Liver (tissue), 9 donors: ENCODE measurements around the gene ITGA5. TPM values are rescaled to one million over a fixed set of nuclear protein-coding genes. Genes with fewer than 3 reads are reported as not detected.

Experiments used
- DNase-seq: peaks from one replicate; pipeline ENCODE4 v3.0.0-alpha.2; 2017; ENCODE audit warnings: low spot score
- H3K27ac ChIP-seq, 2 donors: one replicate each; pipeline ENCODE4 v1.7.0; 2013; ENCODE audit warnings: inconsistent platforms in 2 of 2, low read length in 2 of 2, control low read depth in 1 of 2, low read depth in 1 of 2, mild to moderate bottlenecking in 1 of 2
- H3K27me3 ChIP-seq, 4 donors: one replicate each; pipeline versions ENCODE4 v1.6.1 to v1.7.0; 2013; ENCODE audit warnings: low read length in 3 of 4, inconsistent platforms in 1 of 4, mild to moderate bottlenecking in 1 of 4, moderate library complexity in 1 of 4; ENCODE audit not compliant: control insufficient read depth in 4 of 4, insufficient read depth in 4 of 4
- H3K36me3 ChIP-seq, 4 donors: one replicate each; pipeline versions ENCODE4 v1.6.1 to v1.7.0; 2013; ENCODE audit warnings: low read length in 3 of 4, mild to moderate bottlenecking in 3 of 4, low read depth in 1 of 4, moderate library complexity in 1 of 4; ENCODE audit not compliant: control insufficient read depth in 4 of 4, insufficient read depth in 3 of 4
- H3K4me1 ChIP-seq, 4 donors: one replicate each; pipeline versions ENCODE4 v1.6.1 to v1.7.0; 2013; ENCODE audit warnings: low read length in 3 of 4, mild to moderate bottlenecking in 3 of 4, moderate library complexity in 1 of 4; ENCODE audit not compliant: control insufficient read depth in 4 of 4, insufficient read depth in 4 of 4
- H3K4me3 ChIP-seq, 3 donors: one replicate each; pipeline versions ENCODE4 v1.6.1 to v1.7.0; 2013; ENCODE audit warnings: low read length in 3 of 3, control low read depth in 1 of 3, low read depth in 1 of 3, mild to moderate bottlenecking in 1 of 3
- H3K9ac ChIP-seq, 2 donors: one replicate each; pipeline ENCODE4 v1.7.0; 2013; ENCODE audit warnings: low read length in 2 of 2, mild to moderate bottlenecking in 2 of 2, moderate library complexity in 2 of 2, control low read depth in 1 of 2, low read depth in 1 of 2
- H3K9me3 ChIP-seq, 4 donors: one replicate each; pipeline versions ENCODE4 v1.6.1 to v1.7.0; 2013; ENCODE audit warnings: low read length in 3 of 4; ENCODE audit not compliant: control insufficient read depth in 4 of 4
- ATF3 ChIP-seq: IDR thresholded peaks from 2 replicates; pipeline ENCODE4 v1.6.1; 2016; ENCODE audit warnings: antibody characterized with exemption
- EGR1 ChIP-seq, 2 donors: IDR thresholded peaks; 2 replicates each; pipeline ENCODE4 v1.6.1; 2016 to 2018; ENCODE audit warnings: antibody characterized with exemption in 2 of 2, low read depth in 2 of 2
- GABPA ChIP-seq, 2 donors: IDR thresholded peaks in 1 of 2; conservative IDR thresholded peaks in 1 of 2; 2 replicates each; pipeline ENCODE4 v1.6.1; 2016; ENCODE audit warnings: antibody characterized with exemption in 2 of 2, mild to moderate bottlenecking in 1 of 2, moderate library complexity in 1 of 2
- HNF4A ChIP-seq, 2 donors: conservative IDR thresholded peaks; 2 replicates each; pipeline ENCODE4 v1.6.1; 2016; ENCODE audit warnings: antibody characterized with exemption in 2 of 2, mild to moderate bottlenecking in 2 of 2
- JUND ChIP-seq, 2 donors: IDR thresholded peaks; 2 replicates each; pipeline ENCODE4 v1.6.1; 2016; ENCODE audit warnings: antibody characterized with exemption in 2 of 2
- NR2F2 ChIP-seq: IDR thresholded peaks from 2 replicates; pipeline ENCODE4 v1.6.1; 2016; ENCODE audit warnings: antibody characterized with exemption
- RAD21 ChIP-seq, 2 donors: IDR thresholded peaks; 2 replicates each; pipeline ENCODE4 v1.6.1; 2016; ENCODE audit warnings: antibody characterized with exemption in 2 of 2, mild to moderate bottlenecking in 2 of 2
- REST ChIP-seq: IDR thresholded peaks from 2 replicates; pipeline ENCODE4 v1.6.1; 2016; ENCODE audit warnings: antibody characterized with exemption, mild to moderate bottlenecking
- RXRA ChIP-seq, 2 donors: IDR thresholded peaks; 2 replicates each; pipeline ENCODE4 v1.6.1; 2017 to 2018; ENCODE audit warnings: antibody characterized with exemption in 2 of 2, mild to moderate bottlenecking in 1 of 2
- SP1 ChIP-seq: IDR thresholded peaks from 2 replicates; pipeline ENCODE4 v1.6.1; 2018; ENCODE audit warnings: antibody characterized with exemption, mild to moderate bottlenecking
- TAF1 ChIP-seq: conservative IDR thresholded peaks from 2 replicates; pipeline ENCODE4 v1.6.1; 2016; ENCODE audit warnings: antibody characterized with exemption, mild to moderate bottlenecking
- YY1 ChIP-seq: IDR thresholded peaks from 2 replicates; pipeline ENCODE4 v1.6.1; 2016; ENCODE audit warnings: antibody characterized with exemption, mild to moderate bottlenecking
- ZBTB33 ChIP-seq: IDR thresholded peaks from 2 replicates; pipeline ENCODE4 v1.6.1; 2016; ENCODE audit warnings: antibody characterized with exemption
- WGBS: extraction: QIAGEN DNeasy Blood & Tissue Kit; methylation state at CpG from one replicate; pipeline ENCODE4 v1.1.7; 2013; 5-methylcytosine and 5-hydroxymethylcytosine counted together
- polyA plus RNA-seq, 2 donors: library from polyadenylated mRNA; stranded (reverse) in 1 of 2; unstranded in 1 of 2; fragments of 200-250 nt in 1 of 2; fragments of >200 nt in 1 of 2; fragmentation: Nextera tagmentation in 1 of 2; extraction: Ambion mirVana in 1 of 2; gene quantifications; one replicate each; pipeline versions ENCODE4 v1.2.1 to v1.2.3, GENCODE V29; 2013 to 2015
- total RNA-seq, 2 donors: library from RNA; depleted of rRNA; stranded (reverse); fragments of >200 nt; gene quantifications; one replicate each; pipeline ENCODE4 v1.2.3, GENCODE V29; 2014
- TF ChIP-seq, protein P1 (sequence below): fragments of 150-350 bp; IDR thresholded peaks from 2 replicates; pipeline ENCODE4 v1.5.1; 2017; ENCODE audit warnings: improper control_type of control experiment, low read depth, low read length; ENCODE audit not compliant: missing input control
- donor health status: healthy.
- donor health status: healthy.
- donor health status: healthy.
- donor health status: healthy.
- donor health status: healthy.

Gene ITGA5
- total and polyA plus RNA-seq, 4 donors = 26.6 to 60.7 (median 39.6) TPM

DNA sequence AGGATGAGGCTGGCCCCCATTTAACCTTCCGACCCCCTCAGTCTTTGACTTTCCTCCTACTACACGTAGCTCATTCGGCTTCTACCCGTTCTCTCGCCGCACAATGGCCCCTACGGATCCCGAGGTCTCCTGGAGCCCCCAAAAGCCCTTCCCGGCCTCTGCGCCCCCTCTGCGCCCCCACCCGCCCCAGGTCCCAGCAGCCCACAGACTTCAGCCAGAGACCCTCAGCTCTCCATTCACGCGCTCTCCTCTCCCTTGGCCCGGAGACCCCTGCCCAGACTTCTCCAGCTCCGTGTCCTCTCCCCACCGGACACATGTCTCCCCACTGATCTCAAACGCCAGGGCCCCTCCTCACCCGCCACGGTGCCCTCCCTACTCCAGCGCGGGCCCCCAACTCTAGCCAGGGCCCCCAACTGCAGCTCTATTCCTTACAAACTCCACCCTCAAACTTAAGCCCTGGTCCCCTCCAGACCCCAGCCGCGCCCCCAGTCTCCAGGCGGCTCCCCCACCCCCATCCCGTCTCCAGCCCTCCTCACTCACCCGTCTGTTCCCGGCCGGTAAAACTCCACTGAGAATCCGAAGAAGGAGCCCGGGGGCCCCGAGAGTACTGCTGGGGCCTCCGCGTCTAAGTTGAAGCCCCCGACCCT is 502 bp downstream of the ITGA5 start:
- peak overlapping the region; percentile 79 to 82 for H3K9ac ChIP-seq
- DNase-seq = no peak
- peak overlapping the region; percentile 80 to 93 (median 91) for H3K4me3 ChIP-seq
- no peaks in the 10 kb centered on the region for H3K36me3 ChIP-seq
- no peaks in the 10 kb centered on the region for H3K9me3 ChIP-seq
- H3K4me1 ChIP-seq = peaks cover 12 to 48% (median 40%) of the 10 kb centered on the region in 4 donors
- no peaks in the 10 kb centered on the region for H3K27me3 ChIP-seq
- H3K27ac ChIP-seq = peak overlapping the region; percentile 82 to 85
- WGBS = 2% methylated on average over 35 of the region's 35 CpGs
- TF ChIP-seq TAF1 (no peak), YY1 (no peak), SP1 (no peak), REST (no peak), NR2F2 (no peak), JUND (IDR thresholded peaks at IDR 0.05) (no peak), ZBTB33 (no peak), RAD21 (IDR thresholded peaks at IDR 0.05) (no peak), RXRA (IDR thresholded peaks at IDR 0.05) (no peak), ATF3 (no peak), EGR1 (IDR thresholded peaks at IDR 0.05; ENCODE audit: low read depth in 2 of 2) (no peak), GABPA (IDR thresholded peaks at IDR 0.05 in 1 of 2, conservative IDR thresholded peaks at IDR 0.05 in 1 of 2) (no peak), HNF4A (conservative IDR thresholded peaks at IDR 0.05) (no peak)
- TF ChIP-seq, protein P1, sequence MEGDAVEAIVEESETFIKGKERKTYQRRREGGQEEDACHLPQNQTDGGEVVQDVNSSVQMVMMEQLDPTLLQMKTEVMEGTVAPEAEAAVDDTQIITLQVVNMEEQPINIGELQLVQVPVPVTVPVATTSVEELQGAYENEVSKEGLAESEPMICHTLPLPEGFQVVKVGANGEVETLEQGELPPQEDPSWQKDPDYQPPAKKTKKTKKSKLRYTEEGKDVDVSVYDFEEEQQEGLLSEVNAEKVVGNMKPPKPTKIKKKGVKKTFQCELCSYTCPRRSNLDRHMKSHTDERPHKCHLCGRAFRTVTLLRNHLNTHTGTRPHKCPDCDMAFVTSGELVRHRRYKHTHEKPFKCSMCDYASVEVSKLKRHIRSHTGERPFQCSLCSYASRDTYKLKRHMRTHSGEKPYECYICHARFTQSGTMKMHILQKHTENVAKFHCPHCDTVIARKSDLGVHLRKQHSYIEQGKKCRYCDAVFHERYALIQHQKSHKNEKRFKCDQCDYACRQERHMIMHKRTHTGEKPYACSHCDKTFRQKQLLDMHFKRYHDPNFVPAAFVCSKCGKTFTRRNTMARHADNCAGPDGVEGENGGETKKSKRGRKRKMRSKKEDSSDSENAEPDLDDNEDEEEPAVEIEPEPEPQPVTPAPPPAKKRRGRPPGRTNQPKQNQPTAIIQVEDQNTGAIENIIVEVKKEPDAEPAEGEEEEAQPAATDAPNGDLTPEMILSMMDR = no peak
